HG02884 (cell line): Measurements from ENCODE around the gene DBN1.

ENCODE experiments used
- ATAC-seq: cut with Tn5 transposase; IDR thresholded peaks from one replicate; pipeline ENCODE4 v1.9.1; 2021; ENCODE audit warnings: mild to moderate bottlenecking, moderate library complexity; ENCODE audit not compliant: unreplicated experiment

DBN1 gene

DNA sequence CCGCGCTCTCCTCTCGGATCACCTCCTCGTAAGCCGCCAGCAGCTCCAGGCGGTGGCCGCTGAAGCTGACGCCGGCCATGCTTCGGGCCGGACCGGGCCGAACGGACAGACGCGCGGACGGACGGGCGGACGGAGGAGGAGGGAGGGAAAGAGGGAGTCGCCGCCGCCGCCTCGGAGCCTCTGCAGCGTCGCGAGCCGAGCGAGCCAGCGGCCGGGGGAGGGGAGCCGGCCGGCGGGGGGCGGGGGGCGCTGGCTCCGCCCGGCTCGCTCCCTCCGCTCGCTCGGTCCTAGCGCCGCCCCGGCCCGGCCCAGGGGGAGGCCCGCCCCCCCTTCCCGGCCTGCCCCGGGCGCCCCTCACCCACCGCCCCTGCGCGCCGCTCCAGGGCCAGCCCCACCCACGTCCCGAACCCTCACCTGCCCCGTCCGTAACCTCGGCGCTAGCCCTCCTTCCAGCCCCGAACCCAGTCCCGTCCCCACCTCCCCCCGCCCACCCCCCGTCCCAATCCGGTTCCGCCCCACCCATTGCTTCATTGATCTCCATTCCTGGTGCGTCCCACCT lies at the start of gene DBN1:
TSS of gene DBN1 (minus strand) at position 192 of the 559 bp plus-strand sequence. CDS start at position 79, 113 bp downstream.
- peak; percentile 42 for ATAC-seq

DNA sequence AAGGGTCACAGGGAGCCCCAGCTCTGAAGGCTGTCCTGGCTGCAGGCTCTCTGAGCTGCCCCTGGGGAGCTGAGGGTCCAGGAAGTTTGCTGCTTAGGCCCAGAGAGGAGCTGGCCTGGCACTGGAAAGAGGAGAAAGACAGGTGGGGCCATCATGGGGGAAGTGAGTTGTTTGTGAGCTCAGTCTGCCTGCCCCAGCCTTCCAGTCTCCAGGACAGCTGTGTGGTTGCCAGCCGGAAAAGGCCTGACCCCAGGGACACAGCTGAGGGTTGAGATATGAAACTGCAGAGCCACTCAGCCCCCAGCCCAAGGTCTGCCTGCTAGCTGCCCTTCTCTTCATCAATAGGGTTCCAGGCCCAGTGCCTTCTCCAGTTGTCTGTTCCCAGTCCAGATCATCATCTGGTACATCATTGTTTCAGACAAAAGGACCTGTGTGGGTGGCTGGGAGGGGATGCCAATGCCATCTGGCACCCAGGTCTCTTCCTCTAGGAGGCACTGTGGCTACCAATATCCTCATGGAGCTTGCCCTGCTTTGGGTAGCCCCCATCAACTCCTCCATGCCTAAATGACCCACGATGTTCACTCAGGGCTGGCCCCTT lies 47.6 kb upstream of the DBN1 start:
- no peak for ATAC-seq

DNA sequence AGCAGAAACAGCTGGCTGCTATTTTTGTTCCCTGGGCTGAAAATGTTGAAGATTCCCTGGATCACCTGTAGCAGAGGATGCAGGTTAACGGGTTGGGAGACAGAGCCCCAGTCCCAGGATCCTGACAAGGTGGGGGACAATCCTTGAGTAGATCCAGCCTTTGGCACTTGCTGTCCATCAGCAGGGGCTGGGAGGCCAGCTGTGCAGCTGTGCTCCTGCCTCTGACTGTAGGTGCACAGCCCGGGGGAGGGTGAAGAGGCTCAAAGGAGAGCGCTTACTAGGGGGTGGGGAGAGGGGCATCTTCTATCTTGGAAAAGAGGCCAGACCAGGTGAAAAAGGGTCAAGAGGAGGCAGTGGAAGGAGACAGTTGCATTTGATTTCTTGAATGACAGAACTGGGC lies 46.8 kb upstream of the DBN1 start:
- ATAC-seq, result no peak

DNA sequence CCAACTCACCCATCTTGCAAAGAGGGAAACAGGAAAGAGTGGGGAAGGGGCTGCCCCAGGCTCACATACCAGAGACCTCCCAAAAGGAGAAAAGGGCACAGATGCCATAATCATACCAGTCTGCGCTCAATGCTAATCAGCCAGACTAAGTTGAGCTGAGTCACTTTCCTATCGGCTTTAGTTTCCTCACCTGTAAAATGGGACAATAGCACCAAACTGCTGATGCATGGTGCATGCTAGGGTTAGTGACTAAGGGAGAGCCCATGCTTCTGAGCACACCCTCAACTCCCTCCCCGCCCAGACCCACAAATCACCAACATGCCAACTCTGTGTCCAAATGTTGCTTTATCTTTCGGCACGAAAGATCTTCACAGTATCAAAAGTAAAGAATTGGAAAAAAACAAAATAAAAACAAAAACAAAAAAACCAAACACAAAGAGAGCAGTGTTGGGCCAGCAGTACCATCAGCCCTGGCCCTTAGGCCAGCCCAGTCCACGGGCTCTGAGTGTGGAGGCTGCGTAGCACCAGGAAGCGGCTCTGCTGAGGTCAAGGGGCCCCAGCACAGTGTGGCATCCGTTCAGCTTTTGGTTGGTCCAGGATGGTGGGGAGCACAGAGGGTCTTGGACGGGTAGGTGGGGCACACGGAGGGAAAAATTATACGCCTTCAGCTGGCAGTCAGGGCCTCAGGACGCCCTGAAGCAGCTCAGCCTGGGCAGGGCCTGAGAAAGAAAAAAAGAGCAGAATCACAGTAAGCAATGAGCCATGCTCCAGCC lies 46.2 kb upstream of the DBN1 start:
- ATAC-seq, result no peak

DNA sequence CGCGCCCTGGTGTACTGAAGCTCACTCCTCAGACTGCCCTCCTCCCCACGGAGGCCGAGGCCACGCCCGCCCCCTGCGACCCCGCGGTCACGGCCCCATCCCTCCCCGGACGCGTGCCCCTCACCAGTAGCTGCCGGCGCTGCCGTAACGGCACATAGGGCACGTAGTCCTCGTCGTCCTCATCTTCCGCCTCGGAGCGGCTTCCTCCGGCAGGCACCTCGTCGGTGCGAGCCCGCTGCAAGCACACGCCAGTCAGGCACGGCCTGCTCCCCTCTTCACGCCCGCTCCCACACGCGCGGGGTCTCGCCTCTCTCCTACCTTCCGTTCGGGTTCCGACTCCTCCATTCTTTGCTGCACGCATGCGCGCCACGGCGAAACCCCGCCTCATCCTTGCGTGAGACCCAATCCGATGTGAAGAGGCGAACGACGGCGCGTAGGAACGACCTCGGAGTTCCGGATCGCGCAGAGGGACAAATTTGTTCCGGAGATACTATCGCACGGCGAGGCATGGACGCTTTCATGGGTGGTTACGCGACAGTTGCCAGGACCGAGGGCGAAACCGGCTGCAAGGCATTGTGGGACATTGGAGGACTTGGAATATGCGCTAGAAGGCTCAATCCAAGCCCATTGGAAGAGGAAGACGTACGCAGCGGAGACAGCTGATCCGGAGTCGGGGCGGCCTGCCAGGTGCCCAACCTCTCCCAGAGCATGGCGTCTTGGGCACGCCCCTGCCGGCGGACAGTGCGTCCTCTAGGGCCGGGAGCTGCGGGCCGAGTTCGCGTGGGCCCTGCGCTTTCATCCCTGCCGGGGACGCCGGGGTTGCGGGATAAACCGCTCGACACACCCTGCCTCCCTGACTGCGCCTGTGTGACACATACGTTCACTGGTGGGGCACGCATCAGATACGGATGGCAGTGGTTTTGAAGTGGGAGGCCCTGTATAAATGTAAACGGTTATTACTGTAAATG lies 43.5 kb upstream of the DBN1 start, which contains the start of gene DDX41:
TSS of gene DDX41 (minus strand) at position 361 of the 968 bp plus-strand sequence. CDS start at position 345, 16 bp downstream.
- ATAC-seq, result peak; percentile 70

DNA sequence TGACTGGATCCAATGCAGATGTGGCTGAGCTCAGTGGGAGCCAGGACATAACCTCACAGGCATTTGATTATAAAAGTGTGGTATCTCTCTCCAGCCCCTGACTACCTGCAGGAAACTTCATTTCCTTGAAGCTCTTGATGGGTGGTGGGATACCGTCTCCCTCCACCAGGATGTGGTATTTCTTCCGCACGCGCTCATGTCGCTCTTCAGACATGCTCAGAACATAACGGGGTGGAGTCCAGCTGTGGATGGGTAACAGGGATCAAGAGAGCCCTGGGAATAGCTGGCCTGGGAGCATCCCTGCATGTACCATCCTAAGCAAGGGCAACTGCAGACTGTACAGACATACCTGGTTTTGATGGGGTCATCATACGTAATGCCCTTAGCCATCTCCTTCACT lies 42.1 kb upstream of the DBN1 start:
- no peak for ATAC-seq

DNA sequence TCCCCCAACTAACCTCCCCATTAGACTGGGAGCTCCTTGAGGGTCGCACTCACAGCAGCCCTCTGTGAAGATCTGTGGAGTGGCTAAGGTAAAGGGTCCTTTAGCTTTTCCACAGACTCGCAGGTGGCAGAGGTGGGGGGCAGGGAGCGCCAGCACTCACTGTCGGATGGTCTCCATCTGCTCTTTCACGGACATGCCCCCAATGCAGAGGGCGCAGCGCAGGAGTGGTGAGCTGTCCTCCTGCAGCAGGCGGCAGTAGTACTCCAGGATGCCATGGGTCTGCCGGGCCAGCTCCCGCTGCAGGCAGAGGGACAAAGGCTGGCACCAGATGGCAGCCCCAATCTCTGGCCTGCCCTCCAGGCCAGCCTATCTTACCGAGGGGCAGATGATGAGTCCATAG lies 41.1 kb upstream of the DBN1 start:
- ATAC-seq, result no peak

DNA sequence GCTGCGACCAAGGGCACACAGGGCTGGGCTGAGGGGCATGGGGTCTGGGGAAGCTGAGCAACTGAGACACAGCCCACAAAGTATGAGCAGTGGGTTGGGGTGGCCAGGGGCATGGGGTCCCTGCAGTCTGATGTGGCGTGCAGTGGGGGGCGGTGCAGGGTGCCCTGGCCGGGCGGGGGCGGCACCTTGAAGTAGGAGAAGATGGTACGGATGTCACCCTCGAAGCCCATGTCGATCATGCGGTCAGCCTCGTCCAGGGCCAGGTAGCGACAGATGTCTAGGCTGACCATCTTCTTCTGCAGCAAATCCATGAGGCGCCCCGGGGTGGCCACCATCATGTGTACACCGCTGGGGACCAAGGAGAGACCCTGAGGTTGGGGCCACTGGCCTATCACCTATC lies 40.1 kb upstream of the DBN1 start:
- no peak for ATAC-seq

DNA sequence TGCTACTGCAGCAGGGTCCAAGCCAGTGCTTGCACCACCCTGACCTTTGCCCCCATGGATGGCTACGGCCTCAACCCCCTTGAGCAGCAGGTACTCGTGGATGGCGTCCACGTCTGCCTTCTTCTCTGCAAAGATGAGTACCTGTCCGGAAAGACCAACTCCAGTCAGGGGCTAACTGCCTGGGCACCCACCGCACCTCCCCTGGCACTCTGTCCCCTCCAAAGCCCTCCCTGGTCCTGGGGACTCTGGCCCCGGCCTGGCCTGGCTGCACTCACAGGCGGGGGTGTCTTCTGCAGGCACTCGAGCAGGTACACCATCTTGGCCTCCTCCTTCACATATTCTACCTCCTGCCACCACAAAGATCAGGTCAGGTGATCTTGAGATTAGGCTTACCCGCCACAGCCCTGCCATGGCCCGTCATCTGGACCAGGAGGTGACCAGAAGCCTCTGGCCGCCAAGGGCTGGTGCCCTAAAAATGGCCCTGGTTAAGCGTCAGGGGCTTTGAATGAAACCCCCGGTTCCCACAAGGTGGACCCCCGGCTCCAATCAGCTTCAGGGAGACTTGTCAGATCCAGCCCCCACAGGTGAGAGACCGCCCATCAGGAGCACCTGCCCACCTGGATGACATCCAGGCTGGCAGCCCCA lies 39.4 kb upstream of the DBN1 start:
- no peak for ATAC-seq

DNA sequence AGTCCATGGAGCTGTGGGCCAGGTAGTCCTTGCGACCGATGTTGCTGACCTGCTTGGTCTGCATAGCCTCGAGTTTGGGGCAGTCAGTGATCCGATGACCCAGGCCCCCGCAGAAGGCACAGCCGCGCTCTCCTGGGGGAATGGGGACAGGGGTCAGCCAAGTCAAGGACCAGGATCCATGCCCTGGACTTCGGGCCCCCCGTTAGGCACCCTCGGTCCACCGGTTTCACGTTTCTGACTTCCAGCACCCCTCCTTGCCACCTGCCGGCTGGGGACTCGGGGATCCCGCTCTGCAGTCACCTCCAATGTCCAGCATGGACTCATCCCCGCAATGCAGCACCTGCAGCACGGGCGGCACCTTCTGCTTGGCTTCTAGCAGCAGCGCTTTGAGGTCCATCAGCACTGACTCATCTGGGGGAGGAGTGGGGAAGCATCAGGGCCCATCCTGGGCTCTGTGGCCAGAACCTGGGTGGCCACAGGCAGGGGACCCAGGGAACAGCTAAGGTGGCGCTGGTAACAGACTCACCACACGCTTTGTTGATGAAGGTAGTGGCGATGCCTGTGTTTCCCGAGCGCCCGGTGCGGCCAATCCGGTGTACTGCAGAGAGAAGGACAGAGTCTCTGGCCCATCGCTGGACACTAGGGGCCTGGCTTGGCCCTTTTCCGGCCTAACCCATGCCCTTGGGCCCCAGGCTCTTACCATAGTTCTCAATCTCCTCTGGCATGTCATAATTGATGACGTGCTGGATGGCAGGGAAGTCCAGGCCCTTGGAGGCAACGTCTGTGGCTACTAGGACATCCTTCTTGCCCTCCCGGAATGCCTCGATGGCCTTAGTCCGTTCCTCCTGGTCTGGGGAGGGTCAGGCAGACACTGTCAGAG lies 38.6 kb upstream of the DBN1 start:
- ATAC-seq, result no peak

DNA sequence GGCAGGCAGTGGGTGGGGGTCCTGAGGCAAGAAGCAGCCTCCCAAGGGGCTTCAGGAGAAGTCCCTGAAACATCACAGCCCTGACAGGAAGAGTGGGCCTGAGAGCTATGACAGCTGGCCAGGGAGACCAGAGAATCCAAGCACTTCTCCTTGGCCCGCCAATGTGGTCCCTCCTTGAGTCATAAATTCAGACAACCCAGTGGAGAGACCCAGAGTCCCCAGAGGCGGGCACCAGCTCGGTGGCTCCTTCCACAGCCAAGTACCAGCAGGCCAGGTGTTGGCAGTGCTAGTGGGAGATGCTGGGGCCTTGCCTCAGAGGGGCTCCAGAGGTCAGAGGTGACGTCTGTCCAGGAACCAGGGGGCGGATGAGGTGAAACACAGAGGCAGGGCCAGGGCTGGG lies 37.7 kb upstream of the DBN1 start:
- ATAC-seq, result no peak

DNA sequence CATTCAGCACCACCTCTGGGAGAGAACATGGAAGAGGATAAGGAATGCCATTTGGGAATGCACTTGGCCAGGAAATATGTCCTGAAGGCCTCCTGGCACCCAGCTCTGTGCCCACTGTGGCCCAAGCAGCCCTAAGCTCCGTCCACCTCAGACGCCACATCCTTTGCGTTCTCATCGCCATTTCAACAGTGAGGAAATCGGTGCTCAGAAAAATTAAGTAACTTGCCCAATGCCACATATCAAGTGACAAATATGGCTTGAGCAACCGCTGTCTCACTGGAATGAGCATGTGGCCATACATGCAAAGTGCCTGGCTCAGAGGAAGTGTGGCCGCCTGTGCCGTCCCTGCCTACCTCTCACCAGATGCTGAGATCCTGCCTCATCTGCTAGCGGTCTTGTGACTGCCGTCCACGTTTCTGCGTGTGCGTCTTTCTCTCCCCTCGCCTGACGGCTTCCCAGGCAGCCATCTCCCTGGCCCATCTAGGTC lies 37.2 kb upstream of the DBN1 start:
- no peak for ATAC-seq

DNA sequence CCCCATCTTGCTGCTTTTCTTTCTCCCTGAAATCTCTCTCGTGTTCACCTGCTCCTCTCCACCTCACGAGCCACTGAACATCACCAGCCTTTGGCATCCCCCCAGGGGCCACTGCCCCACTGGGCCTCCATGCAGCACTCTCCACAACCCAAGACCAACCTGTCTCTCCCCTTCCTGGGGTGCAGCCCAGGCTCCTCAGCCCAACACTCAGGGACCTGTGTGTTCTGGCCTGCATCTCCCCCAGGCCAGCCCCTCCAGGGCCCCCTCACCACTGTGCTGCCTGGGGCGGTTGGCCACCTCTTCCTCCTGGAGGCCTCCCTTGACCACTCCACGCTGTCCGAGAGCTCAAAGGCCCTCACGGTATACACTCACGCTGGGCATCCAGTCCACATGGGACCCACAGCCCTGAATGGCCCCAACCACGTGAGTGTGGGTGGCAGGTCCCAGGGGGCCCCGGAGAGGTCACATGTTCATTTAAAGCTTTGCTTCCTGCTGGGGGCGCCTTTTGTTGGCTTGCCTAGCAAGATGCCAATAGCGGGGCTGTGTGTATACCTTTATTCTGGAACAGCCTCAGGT lies 36.6 kb upstream of the DBN1 start:
- no peak for ATAC-seq

DNA sequence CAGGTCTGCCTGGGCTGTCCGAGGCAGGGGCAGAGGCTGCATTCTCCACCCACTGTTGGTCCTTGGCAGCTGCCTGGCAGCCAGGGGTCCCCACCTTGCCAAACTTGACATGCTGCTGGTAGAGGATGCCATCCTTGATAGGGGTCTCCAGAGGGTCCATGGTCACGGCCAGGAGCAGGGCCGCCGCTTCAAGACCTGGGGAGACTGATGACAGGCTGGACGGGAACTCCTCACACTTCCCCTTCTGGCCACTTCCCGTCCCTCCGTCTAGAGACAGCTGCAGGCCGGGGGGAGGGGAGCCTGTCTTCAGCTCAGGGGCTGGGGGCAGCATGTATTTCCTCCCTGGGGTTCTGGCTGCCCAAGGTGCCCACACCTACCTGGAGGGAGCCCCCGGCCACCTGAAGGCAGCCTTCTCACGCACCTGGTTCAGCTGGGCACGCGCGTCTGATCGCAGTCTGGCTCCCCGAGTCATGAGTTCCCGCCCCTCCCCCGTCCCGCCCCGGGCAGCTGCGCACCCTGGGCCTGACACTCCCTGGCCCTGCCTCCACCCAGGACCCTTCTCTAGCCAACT lies 36.0 kb upstream of the DBN1 start, which contains the start of gene DOK3:
TSS of gene DOK3 (minus strand) at position 446 of the 571 bp plus-strand sequence. CDS start at position 160, 286 bp downstream.
- ATAC-seq, result no peak

DNA sequence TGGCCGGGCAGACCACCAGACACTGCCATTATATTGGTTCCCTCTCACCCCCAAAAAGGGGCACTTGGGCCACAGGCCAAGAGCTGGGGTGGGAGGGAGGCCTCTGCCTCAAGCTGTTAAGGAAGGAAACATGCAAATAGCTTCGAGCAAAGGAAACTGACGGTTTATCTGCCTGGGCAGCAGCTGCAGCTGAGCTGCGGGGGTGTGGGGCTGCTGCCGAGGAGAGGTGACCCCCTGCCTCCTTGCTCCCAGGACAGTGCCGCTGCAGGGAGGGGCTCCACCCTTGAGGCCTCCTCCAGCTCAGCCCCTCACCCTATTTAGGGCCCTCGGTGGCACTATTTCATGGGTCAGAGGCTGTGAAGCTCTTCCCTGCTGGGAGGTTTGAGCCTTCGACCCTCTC lies 35.4 kb upstream of the DBN1 start:
- ATAC-seq, result no peak

DNA sequence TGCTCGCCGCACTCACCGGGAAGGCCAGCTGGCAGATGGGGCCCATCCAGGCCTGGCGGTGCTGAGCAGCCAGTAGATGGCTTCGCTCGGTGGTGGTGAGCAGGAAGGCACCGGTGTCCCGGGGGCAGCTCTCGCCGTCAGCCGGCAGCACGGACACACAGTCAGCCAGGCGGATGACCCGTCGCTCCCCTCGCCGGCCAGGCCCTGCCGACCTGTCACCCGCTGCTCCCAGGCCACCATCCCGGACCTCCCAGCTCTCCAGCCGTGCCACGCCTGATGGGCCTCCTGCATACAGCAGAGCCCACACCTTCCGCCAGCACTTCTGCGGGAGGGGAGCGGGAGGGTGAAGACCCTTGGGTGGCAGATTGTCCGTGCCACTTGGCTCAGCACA lies 34.8 kb upstream of the DBN1 start:
- ATAC-seq, result no peak

DNA sequence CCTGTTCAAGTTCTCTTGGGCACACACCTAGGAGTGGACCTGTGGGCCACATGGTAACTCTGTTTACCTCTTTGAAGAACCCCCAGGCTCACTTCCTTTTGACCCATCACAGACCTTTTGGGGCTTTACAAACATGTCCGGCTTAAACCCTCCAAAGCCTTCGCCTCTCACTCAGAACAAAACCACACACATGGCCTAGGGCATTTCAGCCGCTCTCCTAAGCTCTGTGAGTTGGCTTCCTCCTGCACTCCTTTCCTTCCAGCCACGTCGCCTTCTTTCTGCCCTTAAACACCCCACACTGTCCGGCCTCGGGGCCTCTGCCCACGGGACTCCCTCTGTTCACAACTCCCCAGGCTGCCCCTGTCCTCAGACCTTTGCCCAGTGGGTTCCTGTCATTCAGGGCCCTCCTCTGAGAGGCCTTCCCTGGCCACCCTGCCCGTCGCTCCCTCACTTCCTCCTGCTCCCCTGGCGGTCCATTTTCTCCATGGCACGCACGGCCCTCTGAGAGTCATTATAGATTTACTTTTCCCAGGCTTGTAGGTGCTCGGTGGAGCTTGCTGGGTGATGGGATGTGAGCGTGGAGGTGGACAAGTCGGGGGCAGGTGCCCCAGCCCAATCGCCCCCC lies 34.3 kb upstream of the DBN1 start:
- ATAC-seq, result no peak

DNA sequence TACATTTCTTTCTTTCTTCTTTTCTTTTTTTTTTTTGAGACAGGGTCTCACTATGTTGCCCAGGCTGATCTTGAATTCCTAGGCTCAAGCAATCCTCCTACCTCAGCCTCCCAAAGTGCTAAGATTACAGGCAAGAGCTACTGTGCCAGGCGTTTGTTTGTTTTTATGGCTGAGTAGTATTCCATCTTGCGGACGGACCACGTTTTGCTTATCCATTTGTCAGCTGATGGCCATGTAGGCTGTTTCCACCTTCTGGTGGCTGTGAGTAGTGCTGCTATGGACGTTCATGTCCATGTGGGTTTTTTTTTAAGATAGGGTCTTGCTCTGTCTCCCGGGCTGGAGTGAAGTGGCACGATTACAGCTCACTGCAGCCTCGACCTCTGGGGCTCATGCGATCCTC lies 33.7 kb upstream of the DBN1 start:
- no peak for ATAC-seq
